B cell (primary cell): ENCODE results near the gene STEEP1. TPM values are rescaled to one million over a fixed set of nuclear protein-coding genes. Genes with fewer than 3 reads are reported as not detected.
A peak's percentile ranks its signal among the peaks of the same experiment; 100 is the strongest.

Source experiments
- ATAC-seq: fragments of 200-7000 bp; cut with Tn5 transposase; one replicate; pipeline ENCODE4 v1.10.0; 2021; ENCODE audit warnings: low read depth, mild to moderate bottlenecking, moderate number of reproducible peaks, moderate library complexity
- CTCF ChIA-PET: fragments of 350-600 bp; sonication (Branson Sonifier 250); formaldehyde crosslinking; loops from one replicate; lab custom pipeline; 2021; ENCODE audit warnings: antibody characterized with exemption, inconsistent platforms; lab: Charles Lee
- POLR2A ChIA-PET: fragments of 350-600 bp; sonication (Branson Sonifier 250); formaldehyde crosslinking; loops from one replicate; lab custom pipeline; 2021; ENCODE audit warnings: antibody characterized with exemption; lab: Charles Lee
- DNase-seq: peaks from one replicate; pipeline ENCODE4 v3.0.0; 2013
- H2AFZ ChIP-seq: 2 replicates; pipeline ENCODE4 v1.6.1; 2012; ENCODE audit warnings: mild to moderate bottlenecking, low read depth, low read length; ENCODE audit not compliant: insufficient read depth, poor library complexity, severe bottlenecking
- H3K27ac ChIP-seq, 2 donors: 1 replicate in 1 of 2; 2 replicates in 1 of 2; pipeline ENCODE4 v1.5.1; 2012 to 2013; ENCODE audit warnings: low read length in 2 of 2, mild to moderate bottlenecking in 2 of 2, moderate library complexity in 1 of 2
- H3K27me3 ChIP-seq, 4 experiments: fragments of 200-600 bp in 1 of 4; sonication (generic) in 1 of 4; replicated peaks in 1 of 4; 1 replicate in 2 of 4; 2 replicates in 2 of 4; pipeline versions ENCODE4 v1.6.1 to v1.7.0; 2013 to 2016; ENCODE audit warnings: low read length in 3 of 4, mild to moderate bottlenecking in 2 of 4, mixed read lengths in 1 of 4, moderate library complexity in 1 of 4; ENCODE audit not compliant: insufficient read depth in 4 of 4, control insufficient read depth in 3 of 4; ENCODE audit errors: control extremely low read depth in 1 of 4
- H3K36me3 ChIP-seq, 2 experiments: replicated peaks in 1 of 2; 1 replicate in 1 of 2; 2 replicates in 1 of 2; pipeline versions ENCODE4 v1.6.1 to v1.7.1; 2013; ENCODE audit warnings: low read length in 1 of 2; ENCODE audit not compliant: insufficient read depth in 2 of 2, control insufficient read depth in 1 of 2; ENCODE audit errors: control extremely low read depth in 1 of 2, extremely low read depth in 1 of 2
- H3K4me1 ChIP-seq, 2 donors: fragments of 200-600 bp in 1 of 2; sonication (generic) in 1 of 2; 1 replicate in 1 of 2; 2 replicates in 1 of 2; pipeline versions ENCODE4 v1.5.1 to v1.6.1; 2013 to 2017; ENCODE audit warnings: low read length in 2 of 2; ENCODE audit not compliant: control insufficient read depth in 2 of 2, insufficient read depth in 2 of 2
- H3K4me2 ChIP-seq: replicated peaks from 2 replicates; pipeline ENCODE3; 2012; ENCODE audit warnings: mild to moderate bottlenecking, low read depth, low read length; ENCODE audit not compliant: poor library complexity, severe bottlenecking
- H3K4me3 ChIP-seq, 5 experiments: fragments of 200-600 bp in 1 of 5; sonication (generic) in 1 of 5; 1 replicate in 3 of 5; 2 replicates in 2 of 5; pipeline versions ENCODE4 v1.5.1 to v1.7.0; 2011 to 2016; ENCODE audit warnings: low read length in 4 of 5, mild to moderate bottlenecking in 4 of 5, low read depth in 2 of 5, control low read depth in 1 of 5, moderate library complexity in 1 of 5; ENCODE audit not compliant: insufficient read depth in 1 of 5; ENCODE audit errors: control extremely low read depth in 1 of 5, extremely low read depth in 1 of 5
- H3K79me2 ChIP-seq: fragments of 200-600 bp; sonication (generic); one replicate; pipeline ENCODE4 v1.6.0; 2016; ENCODE audit warnings: low read length; ENCODE audit not compliant: control insufficient read depth, insufficient read depth
- H3K9ac ChIP-seq: fragments of 200-600 bp; sonication (generic); 2 replicates; pipeline ENCODE4 v1.6.1; 2017; ENCODE audit warnings: mild to moderate bottlenecking, low read length, moderate library complexity
- H3K9me3 ChIP-seq, 3 donors: one replicate each; pipeline versions ENCODE4 v1.6.1 to v1.7.1; 2013; ENCODE audit warnings: low read length in 2 of 3; ENCODE audit not compliant: control insufficient read depth in 2 of 3, insufficient read depth in 1 of 3; ENCODE audit errors: control extremely low read depth in 1 of 3
- H4K20me1 ChIP-seq: 2 replicates; pipeline ENCODE4 v1.6.0; 2012; ENCODE audit warnings: mild to moderate bottlenecking, low read length; ENCODE audit not compliant: insufficient read depth, control insufficient read depth, poor library complexity, severe bottlenecking
- H3K27ac Mint-ChIP-seq: one replicate; pipeline ENCODE4 v1.8.0; 2021; ENCODE audit warnings: mixed read lengths
- H3K27me3 Mint-ChIP-seq: one replicate; pipeline ENCODE4 v1.8.0; 2021; ENCODE audit warnings: mixed read lengths
- H3K4me1 Mint-ChIP-seq: one replicate; pipeline ENCODE4 v1.8.0; 2021; ENCODE audit warnings: mixed read lengths
- H3K4me3 Mint-ChIP-seq: one replicate; pipeline ENCODE4 v1.8.0; 2021; ENCODE audit warnings: mixed read lengths
- H3K9me3 Mint-ChIP-seq: one replicate; pipeline ENCODE4 v1.8.0; 2022; ENCODE audit warnings: mixed read lengths; ENCODE audit not compliant: insufficient read depth
- CTCF ChIP-seq: fragments of 200-600 bp; IDR thresholded peaks from one replicate; pipeline ENCODE4 v1.8.0; 2022; ENCODE audit warnings: antibody characterized with exemption, mild to moderate bottlenecking
- EZH2 ChIP-seq: IDR thresholded peaks from 2 replicates; pipeline ENCODE4 v1.6.1; 2012; ENCODE audit warnings: borderline replicate concordance, low read depth, mild to moderate bottlenecking, moderate library complexity, low read length; ENCODE audit not compliant: insufficient read depth, poor library complexity, severe bottlenecking
- WGBS: methylation state at CpG from one replicate; pipeline ENCODE4 v1.1.5; 2013; ENCODE audit warnings: missing lambda C conversion rate; ENCODE audit not compliant: insufficient coverage; 5-methylcytosine and 5-hydroxymethylcytosine counted together
- intact Hi-C: fragments of 100-400 bp; cut with micrococcal nuclease; formaldehyde crosslinking; loops from one replicate; pipeline ENCODE4 v1.10.0; 2022
- polyA plus RNA-seq: library from polyadenylated mRNA; depleted of rRNA; stranded (reverse); fragments of >200 nt; gene quantifications from 2 replicates; pipeline ENCODE4 v1.2.3, GENCODE V29; 2012
- total RNA-seq, 2 donors: library from RNA; stranded (reverse); fragments of 120-200 nt in 1 of 2; gene quantifications; 1 replicate in 1 of 2; 2 replicates in 1 of 2; pipeline versions ENCODE4 v1.2.3 to v1.2.4, GENCODE V29; 2013 to 2022

Gene STEEP1
- total and polyA plus RNA-seq, 2 donors (not counting 1 experiment from before 2014, with no cell fraction given), result 12.0 to 27.6 TPM

GRCh38 chrX:119607018-119607389 lies 41.8 kb upstream of the STEEP1 start:
- H2AFZ ChIP-seq, result peak overlapping the region; percentile 67
- peak overlapping the region in 4 of 5 experiments; percentile 54 to 78 (median 71) for H3K4me3 ChIP-seq
- intact Hi-C loops, result loop anchor here (2.0 to 5.0 kb wide), 4 partner anchors 90 to 185 kb away; partner anchors contain the start of genes RPL39 and SLC25A5
- no peaks in the 10 kb centered on the region for H3K9me3 Mint-ChIP-seq
- H3K4me3 Mint-ChIP-seq, result peak overlapping the region; percentile 97
- H3K4me1 ChIP-seq, result peaks cover 12 to 29% of the 10 kb centered on the region in 2 donors
- H4K20me1 ChIP-seq, result no peaks in the 10 kb centered on the region
- CTCF ChIA-PET, result interaction anchor here (0.9 to 1.8 kb wide), 4 partner anchors 28 to 151 kb away, joined by 3 to 16 read pairs (median 4); partner anchors contain the start of gene SOWAHD
- peak overlapping the region; percentile 99 for H3K27ac Mint-ChIP-seq
- WGBS, result 60% methylated on average over 1 of the region's 7 CpGs
- peaks cover 23% of the 10 kb centered on the region for H3K79me2 ChIP-seq
- H3K4me1 Mint-ChIP-seq, result peaks cover 42% of the 10 kb centered on the region
- H3K27me3 Mint-ChIP-seq, result no peaks in the 10 kb centered on the region
- H3K9ac ChIP-seq, result peak overlapping the region; percentile 76
- DNase-seq (no peak), ATAC-seq (no peak)
- H3K36me3 ChIP-seq, result peaks cover 0 to 4% of the 10 kb centered on the region in 2 experiments
- peak overlapping the region; percentile 73 for H3K4me2 ChIP-seq
- TF ChIP-seq CTCF, result no peak
- TF ChIP-seq EZH2, result no peak
- H3K27ac ChIP-seq, result peak overlapping the region; percentile 87 to 94
- H3K27me3 ChIP-seq, result no peaks in the 10 kb centered on the region
- POLR2A ChIA-PET, result interaction anchor here (0.6 to 2.5 kb wide), 4 partner anchors 11 to 264 kb away, joined by 3 to 17 read pairs (median 3); partner anchors contain the start of gene UBE2A
- H3K9me3 ChIP-seq, result no peaks in the 10 kb centered on the region
